Fibroblast of lung (primary cell): ENCODE data around the gene ATXN7L1. TPM values are rescaled to one million over a fixed set of nuclear protein-coding genes. Genes with fewer than 3 reads are reported as not detected.

Experiments
- DNase-seq, 2 donors: peaks; one replicate each; pipeline versions ENCODE4 v3.0.0 to v3.0.0-alpha.2; 2010; ENCODE audit warnings: low read depth in 2 of 2
- H2AFZ ChIP-seq: 2 replicates; pipeline ENCODE4 v1.5.1; 2012; ENCODE audit warnings: low read length, control low read depth, inconsistent platforms
- H3K27ac ChIP-seq: 2 replicates; pipeline ENCODE4 v1.5.1; 2011; ENCODE audit warnings: low read length, control low read depth; ENCODE audit not compliant: insufficient read depth
- H3K27me3 ChIP-seq: 2 replicates; pipeline ENCODE4 v1.5.1; 2011; ENCODE audit warnings: mild to moderate bottlenecking, low read length; ENCODE audit not compliant: control insufficient read depth, insufficient read depth
- H3K36me3 ChIP-seq: 2 replicates; pipeline ENCODE4 v1.5.1; 2011; ENCODE audit warnings: low read length; ENCODE audit not compliant: control insufficient read depth, insufficient read depth
- H3K4me1 ChIP-seq: 2 replicates; pipeline ENCODE4 v1.5.1; 2011; ENCODE audit warnings: low read length; ENCODE audit not compliant: control insufficient read depth, insufficient read depth; ENCODE audit errors: extremely low read depth
- H3K4me2 ChIP-seq: 2 replicates; pipeline ENCODE4 v1.5.1; 2011; ENCODE audit warnings: low read length, control low read depth; ENCODE audit not compliant: insufficient read depth; ENCODE audit errors: extremely low read depth
- H3K4me3 ChIP-seq, 4 experiments: fragments of 200-600 bp in 1 of 4; sonication (generic) in 1 of 4; replicated peaks in 1 of 4; 2 replicates each; pipeline ENCODE4 v1.5.1; 2011 to 2016; ENCODE audit warnings: low read length in 4 of 4, low read depth in 3 of 4, mild to moderate bottlenecking in 3 of 4, control low read depth in 2 of 4, inconsistent platforms in 1 of 4, mixed read lengths in 1 of 4; ENCODE audit not compliant: insufficient read depth in 1 of 4; ENCODE audit errors: control extremely low read depth in 1 of 4
- H3K79me2 ChIP-seq: 2 replicates; pipeline ENCODE4 v1.5.1; 2012; ENCODE audit warnings: mild to moderate bottlenecking, low read length, inconsistent platforms; ENCODE audit not compliant: control insufficient read depth, insufficient read depth
- H3K9ac ChIP-seq: 2 replicates; pipeline ENCODE4 v1.5.1; 2011; ENCODE audit warnings: mild to moderate bottlenecking, low read length, control low read depth; ENCODE audit not compliant: insufficient read depth
- H3K9me3 ChIP-seq: 2 replicates; pipeline ENCODE4 v1.5.1; 2012; ENCODE audit warnings: low read depth, low read length; ENCODE audit not compliant: control insufficient read depth, insufficient read depth
- H4K20me1 ChIP-seq: 2 replicates; pipeline ENCODE4 v1.5.1; 2011; ENCODE audit warnings: low read length; ENCODE audit not compliant: control insufficient read depth, insufficient read depth; ENCODE audit errors: extremely low read depth
- CTCF ChIP-seq, 2 donors: IDR thresholded peaks in 1 of 2; conservative IDR thresholded peaks in 1 of 2; 1 replicate in 1 of 2; 2 replicates in 1 of 2; pipeline ENCODE4 v1.5.1; 2011 to 2012; ENCODE audit warnings: low read length in 2 of 2, control low read depth in 1 of 2, inconsistent platforms in 1 of 2, low read depth in 1 of 2, mild to moderate bottlenecking in 1 of 2
- EZH2 ChIP-seq: IDR thresholded peaks from 2 replicates; pipeline ENCODE4 v1.5.1; 2012; ENCODE audit warnings: low read length, control low read depth, mild to moderate bottlenecking; ENCODE audit errors: missing control alignments
- polyA plus RNA-seq, 2 donors: library from polyadenylated mRNA; depleted of rRNA in 1 of 2; stranded (reverse) in 1 of 2; unstranded in 1 of 2; fragments of >200 nt; gene quantifications; 2 replicates each; pipeline ENCODE4 v1.2.1, GENCODE V29; 2011 to 2012; ENCODE audit warnings: missing spikeins in 1 of 2
- total RNA-seq: library from RNA; depleted of rRNA; stranded (reverse); fragments of >200 nt; gene quantifications from 2 replicates; pipeline ENCODE4 v1.2.1, GENCODE V29; 2014

The ATXN7L1 gene
- total and polyA plus RNA-seq, 2 donors (not counting 1 experiment from before 2014, with no cell fraction given) = 5.1 to 9.4 TPM

GRCh38 chr7:105800849-105801534, 75.4 kb downstream of the ATXN7L1 start:
- Histone ChIP-seq H3K79me2 (no peaks in the 10 kb centered on the region), H3K27ac (peak overlapping the region; percentile 17), H3K9me3 (no peaks in the 10 kb centered on the region), H4K20me1 (no peaks in the 10 kb centered on the region), H3K4me2 (no peak overlapping the region), H3K4me3 (no peak overlapping the region), H3K27me3 (no peaks in the 10 kb centered on the region), H3K9ac (no peak overlapping the region), H3K4me1 (peaks cover 42% of the 10 kb centered on the region), H2AFZ (no peak overlapping the region), H3K36me3 (no peaks in the 10 kb centered on the region)
- no peak for DNase-seq
- TF ChIP-seq CTCF (conservative IDR thresholded peaks at IDR 0.05 in 1 of 2, IDR thresholded peaks at IDR 0.05 in 1 of 2; ENCODE audit: low read depth in 1 of 2, low read length in 2 of 2) = no peak
- no peak for TF ChIP-seq EZH2

GRCh38 chr7:105800442-105800841, 76.0 kb downstream of the ATXN7L1 start:
- no peak overlapping the region for H3K4me2 ChIP-seq
- H3K27ac ChIP-seq = peak overlapping the region; percentile 17
- no peak overlapping the region for H3K9ac ChIP-seq
- peak in 1 of 2 donors; percentile 61 for DNase-seq
- no peak for TF ChIP-seq CTCF (conservative IDR thresholded peaks at IDR 0.05 in 1 of 2, IDR thresholded peaks at IDR 0.05 in 1 of 2; ENCODE audit: low read depth in 1 of 2, low read length in 2 of 2)
- no peak for TF ChIP-seq EZH2
- no peaks in the 10 kb centered on the region for H3K27me3 ChIP-seq
- no peak overlapping the region for H2AFZ ChIP-seq
- H4K20me1 ChIP-seq = no peaks in the 10 kb centered on the region
- H3K4me1 ChIP-seq = peaks cover 39% of the 10 kb centered on the region
- H3K4me3 ChIP-seq = no peak overlapping the region
- H3K79me2 ChIP-seq = no peaks in the 10 kb centered on the region
- no peaks in the 10 kb centered on the region for H3K9me3 ChIP-seq
- no peaks in the 10 kb centered on the region for H3K36me3 ChIP-seq

GRCh38 chr7:105799677-105800076, 76.7 kb downstream of the ATXN7L1 start:
- Histone ChIP-seq H3K4me3 (no peak overlapping the region), H3K36me3 (no peaks in the 10 kb centered on the region), H3K27me3 (no peaks in the 10 kb centered on the region), H3K79me2 (no peaks in the 10 kb centered on the region), H3K9me3 (no peaks in the 10 kb centered on the region), H3K4me1 (peaks cover 39% of the 10 kb centered on the region), H3K27ac (no peak overlapping the region), H4K20me1 (no peaks in the 10 kb centered on the region), H2AFZ (no peak overlapping the region), H3K4me2 (peak overlapping the region; percentile 36), H3K9ac (no peak overlapping the region)
- DNase-seq = no peak
- no peak for TF ChIP-seq CTCF (conservative IDR thresholded peaks at IDR 0.05 in 1 of 2, IDR thresholded peaks at IDR 0.05 in 1 of 2; ENCODE audit: low read depth in 1 of 2, low read length in 2 of 2)
- no peak for TF ChIP-seq EZH2
